Ishikawa (cell line): ENCODE data around the gene TCP1.
A peak's percentile ranks its signal among the peaks of the same experiment; 100 is the strongest.

Experiments
- CEBPB ChIP-seq: IDR thresholded peaks from 2 replicates; pipeline ENCODE4 v1.6.1; 2012
- CREB1 ChIP-seq: IDR thresholded peaks from 2 replicates; pipeline ENCODE4 v1.6.1; 2012; ENCODE audit warnings: low read depth
- EGR1 ChIP-seq: IDR thresholded peaks from 2 replicates; pipeline ENCODE4 v1.6.1; 2012
- EP300 ChIP-seq: IDR thresholded peaks from 2 replicates; pipeline ENCODE4 v1.6.1; 2012; ENCODE audit warnings: borderline replicate concordance
- FOXM1 ChIP-seq: IDR thresholded peaks from 2 replicates; pipeline ENCODE4 v1.6.1; 2012; ENCODE audit warnings: low read depth, borderline replicate concordance
- NFIC ChIP-seq: IDR thresholded peaks from 2 replicates; pipeline ENCODE4 v1.6.1; 2012
- RAD21 ChIP-seq: IDR thresholded peaks from 2 replicates; pipeline ENCODE4 v1.6.1; 2012; ENCODE audit warnings: low read depth
- TAF1 ChIP-seq: IDR thresholded peaks from 2 replicates; pipeline ENCODE4 v1.6.1; 2012; ENCODE audit warnings: low read depth, mild to moderate bottlenecking
- TCF12 ChIP-seq: IDR thresholded peaks from 2 replicates; pipeline ENCODE4 v1.6.1; 2012; ENCODE audit warnings: low read depth
- YY1 ChIP-seq: IDR thresholded peaks from 2 replicates; pipeline ENCODE4 v1.6.1; 2012; ENCODE audit warnings: low read depth
- ZBTB7A ChIP-seq: IDR thresholded peaks from 2 replicates; pipeline ENCODE4 v1.6.1; 2012; ENCODE audit warnings: low read depth
- TF ChIP-seq, protein P1 (sequence below): IDR thresholded peaks from 2 replicates; pipeline ENCODE4 v1.6.1; 2012; ENCODE audit warnings: low read depth, mild to moderate bottlenecking
- TF ChIP-seq, protein P2 (sequence below): IDR thresholded peaks from 2 replicates; pipeline ENCODE4 v1.6.1; 2012

DNA sequence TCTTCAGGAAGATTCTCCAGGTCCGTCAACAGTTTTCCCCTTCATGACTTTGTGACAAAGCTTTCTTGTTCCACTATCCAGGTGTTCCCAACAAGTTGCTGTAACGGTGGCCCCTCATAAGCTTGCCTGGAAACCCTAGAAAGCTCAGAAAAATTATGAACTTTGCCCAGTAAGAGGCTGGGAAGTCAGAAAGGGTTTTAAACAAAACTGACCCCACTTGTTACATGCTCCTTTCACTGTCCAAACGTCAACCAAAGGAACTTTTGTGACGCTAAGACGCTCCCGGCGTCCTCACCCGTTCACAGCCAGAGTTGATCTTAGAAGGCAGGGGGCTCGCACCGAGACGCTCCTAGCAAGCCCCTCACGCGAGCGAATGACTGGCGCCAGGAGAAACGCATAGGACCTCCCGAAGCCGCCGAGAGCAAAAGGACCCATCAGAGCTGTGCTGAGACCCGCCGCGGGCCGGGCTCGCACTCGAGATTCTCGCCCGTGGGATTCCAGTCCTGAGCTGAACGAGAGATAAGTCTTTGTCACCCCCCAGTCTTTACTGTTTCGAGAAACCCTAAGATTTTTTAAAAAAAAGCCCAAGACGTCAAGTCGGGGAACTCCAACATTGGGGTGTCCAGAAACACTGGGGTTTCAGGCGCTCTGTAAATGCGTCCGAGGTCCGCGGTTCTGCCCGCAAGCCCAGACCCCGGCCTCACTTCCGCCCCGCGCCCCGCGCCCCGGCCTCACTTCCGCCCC is 28.1 kb downstream of the TCP1 start:
- 0 out of 2 replicates have a peak, but pooled peaks have one; percentile 12 for TF ChIP-seq EP300
- TF ChIP-seq, protein P1, sequence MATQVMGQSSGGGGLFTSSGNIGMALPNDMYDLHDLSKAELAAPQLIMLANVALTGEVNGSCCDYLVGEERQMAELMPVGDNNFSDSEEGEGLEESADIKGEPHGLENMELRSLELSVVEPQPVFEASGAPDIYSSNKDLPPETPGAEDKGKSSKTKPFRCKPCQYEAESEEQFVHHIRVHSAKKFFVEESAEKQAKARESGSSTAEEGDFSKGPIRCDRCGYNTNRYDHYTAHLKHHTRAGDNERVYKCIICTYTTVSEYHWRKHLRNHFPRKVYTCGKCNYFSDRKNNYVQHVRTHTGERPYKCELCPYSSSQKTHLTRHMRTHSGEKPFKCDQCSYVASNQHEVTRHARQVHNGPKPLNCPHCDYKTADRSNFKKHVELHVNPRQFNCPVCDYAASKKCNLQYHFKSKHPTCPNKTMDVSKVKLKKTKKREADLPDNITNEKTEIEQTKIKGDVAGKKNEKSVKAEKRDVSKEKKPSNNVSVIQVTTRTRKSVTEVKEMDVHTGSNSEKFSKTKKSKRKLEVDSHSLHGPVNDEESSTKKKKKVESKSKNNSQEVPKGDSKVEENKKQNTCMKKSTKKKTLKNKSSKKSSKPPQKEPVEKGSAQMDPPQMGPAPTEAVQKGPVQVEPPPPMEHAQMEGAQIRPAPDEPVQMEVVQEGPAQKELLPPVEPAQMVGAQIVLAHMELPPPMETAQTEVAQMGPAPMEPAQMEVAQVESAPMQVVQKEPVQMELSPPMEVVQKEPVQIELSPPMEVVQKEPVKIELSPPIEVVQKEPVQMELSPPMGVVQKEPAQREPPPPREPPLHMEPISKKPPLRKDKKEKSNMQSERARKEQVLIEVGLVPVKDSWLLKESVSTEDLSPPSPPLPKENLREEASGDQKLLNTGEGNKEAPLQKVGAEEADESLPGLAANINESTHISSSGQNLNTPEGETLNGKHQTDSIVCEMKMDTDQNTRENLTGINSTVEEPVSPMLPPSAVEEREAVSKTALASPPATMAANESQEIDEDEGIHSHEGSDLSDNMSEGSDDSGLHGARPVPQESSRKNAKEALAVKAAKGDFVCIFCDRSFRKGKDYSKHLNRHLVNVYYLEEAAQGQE: no peak
- no peak for TF ChIP-seq TAF1
- TF ChIP-seq CREB1: no peak
- no peak for TF ChIP-seq EGR1
- no peak for TF ChIP-seq FOXM1
- TF ChIP-seq, protein P2, sequence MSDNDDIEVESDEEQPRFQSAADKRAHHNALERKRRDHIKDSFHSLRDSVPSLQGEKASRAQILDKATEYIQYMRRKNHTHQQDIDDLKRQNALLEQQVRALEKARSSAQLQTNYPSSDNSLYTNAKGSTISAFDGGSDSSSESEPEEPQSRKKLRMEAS: no peak; the same call in 1 of the 2 replicates
- no peak for TF ChIP-seq RAD21
- no peak for TF ChIP-seq CEBPB
- no peak for TF ChIP-seq YY1
- peak; percentile 61; the same call in 1 of the 2 replicates for TF ChIP-seq ZBTB7A
- TF ChIP-seq NFIC: no peak
- TF ChIP-seq TCF12: no peak
